IPS DF 4.7 (cell line): ENCODE results near the gene DNAJC6.

Experiments used
- DNase-seq: peaks from one replicate; pipeline ENCODE4 v3.0.0-alpha.2; 2013; ENCODE audit warnings: low spot score; ENCODE audit errors: extremely low read depth

Gene DNAJC6

GRCh38 chr1:65399003-65399402, 89.7 kb downstream of the DNAJC6 start:
- no peak for DNase-seq

GRCh38 chr1:65401612-65402011, 92.3 kb downstream of the DNAJC6 start:
- no peak for DNase-seq

GRCh38 chr1:65404941-65405340, 95.6 kb downstream of the DNAJC6 start:
- DNase-seq: no peak

- no peak for DNase-seq
These were observed 98.5 kb downstream of the DNAJC6 start for GRCh38 chr1:65407877-65408276.

GRCh38 chr1:65409314-65409713, 100.0 kb downstream of the DNAJC6 start:
- DNase-seq: no peak

- DNase-seq: no peak
These were observed 100.5 kb downstream of the DNAJC6 start for GRCh38 chr1:65409816-65410326.

GRCh38 chr1:65412256-65412983, 103.1 kb downstream of the DNAJC6 start:
- DNase-seq: no peak

GRCh38 chr1:65412984-65413375, 103.6 kb downstream of the DNAJC6 start:
- no peak for DNase-seq

- DNase-seq: no peak
These were observed 105.2 kb downstream of the DNAJC6 start for GRCh38 chr1:65414538-65414937.

GRCh38 chr1:65416767-65417166, 107.4 kb downstream of the DNAJC6 start:
- DNase-seq: no peak

GRCh38 chr1:65417729-65418128, 108.4 kb downstream of the DNAJC6 start:
- no peak for DNase-seq

GRCh38 chr1:65418522-65419185, 109.3 kb downstream of the DNAJC6 start:
- DNase-seq: no peak

GRCh38 chr1:65419681-65420589, 110.6 kb downstream of the DNAJC6 start:
- DNase-seq: no peak

- DNase-seq: no peak
These were observed 111.4 kb downstream of the DNAJC6 start, which contains the start of the genes LEPR and LEPROT for GRCh38 chr1:65420590-65421350. Gene LEPR (plus strand): TSS chr1:65420668. CDS start chr1:65565566, 144,898 bp downstream. Gene LEPROT (plus strand): TSS chr1:65420668. CDS start chr1:65420725, 57 bp downstream.

GRCh38 chr1:65421351-65422025, 112.1 kb downstream of the DNAJC6 start:
- DNase-seq: no peak

GRCh38 chr1:65422241-65423203, 113.2 kb downstream of the DNAJC6 start:
- no peak for DNase-seq

- no peak for DNase-seq
These were observed 114.7 kb downstream of the DNAJC6 start for GRCh38 chr1:65423884-65424572.

GRCh38 chr1:65424573-65424889, 115.2 kb downstream of the DNAJC6 start:
- DNase-seq: no peak

GRCh38 chr1:65425006-65425405, 115.7 kb downstream of the DNAJC6 start:
- no peak for DNase-seq
